OCI-LY1 (cell line): ENCODE measurements around the gene PKNOX2.

Source experiments
- H2AFZ ChIP-seq: fragments of 200-600 bp; sonication (generic), shearing (Covaris generic); 2 replicates; pipeline ENCODE4 v1.6.0; 2014; ENCODE audit warnings: antibody characterized with exemption, mild to moderate bottlenecking, low read length
- H3F3A ChIP-seq: fragments of 200-600 bp; sonication (generic), shearing (Covaris generic); 2 replicates; pipeline ENCODE4 v1.6.0; 2014; ENCODE audit warnings: mild to moderate bottlenecking, antibody characterized with exemption, low read length, moderate library complexity; ENCODE audit not compliant: insufficient read depth
- H3K27ac ChIP-seq: fragments of 200-600 bp; sonication (generic); 2 replicates; pipeline ENCODE4 v1.5.1; 2014; ENCODE audit warnings: low read length, mixed run types, mild to moderate bottlenecking, low read depth; ENCODE audit not compliant: poor library complexity, severe bottlenecking
- H3K27me3 ChIP-seq: fragments of 200-600 bp; sonication (generic); 2 replicates; pipeline ENCODE4 v1.6.0; 2014; ENCODE audit warnings: antibody characterized with exemption, mild to moderate bottlenecking, low read length, moderate library complexity; ENCODE audit not compliant: insufficient read depth
- H3K36me3 ChIP-seq: fragments of 200-600 bp; sonication (generic); 2 replicates; pipeline ENCODE4 v1.6.1; 2014; ENCODE audit warnings: mild to moderate bottlenecking, antibody characterized with exemption, low read length, moderate library complexity, mixed read lengths; ENCODE audit not compliant: insufficient read depth
- H3K4me1 ChIP-seq: fragments of 200-600 bp; sonication (generic); 2 replicates; pipeline ENCODE4 v1.5.1; 2014; ENCODE audit warnings: mild to moderate bottlenecking, low read length, moderate library complexity; ENCODE audit not compliant: insufficient read depth, severe bottlenecking
- H3K4me2 ChIP-seq: fragments of 200-600 bp; sonication (generic), shearing (Covaris generic); 2 replicates; pipeline ENCODE4 v1.6.1; 2014; ENCODE audit warnings: low read length
- H3K4me3 ChIP-seq: fragments of 200-600 bp; sonication (generic); 2 replicates; pipeline ENCODE4 v1.5.1; 2014; ENCODE audit warnings: low read length, low read depth, mild to moderate bottlenecking, mixed read lengths; ENCODE audit not compliant: poor library complexity, severe bottlenecking
- H3K79me2 ChIP-seq: fragments of 200-600 bp; shearing (Covaris generic); 2 replicates; pipeline ENCODE4 v1.6.1; 2016; ENCODE audit warnings: mixed run types, low read length, mixed read lengths; ENCODE audit not compliant: insufficient read depth
- H3K9ac ChIP-seq: fragments of 200-600 bp; sonication (generic), shearing (Covaris generic); 2 replicates; pipeline ENCODE4 v1.6.1; 2014; ENCODE audit warnings: mild to moderate bottlenecking, low read length, mixed read lengths
- H3K9me2 ChIP-seq: fragments of 200-600 bp; sonication (generic), shearing (Covaris generic); 2 replicates; pipeline ENCODE4 v1.6.1; 2014; ENCODE audit warnings: low read depth, mild to moderate bottlenecking, low read length, mixed read lengths
- H3K9me3 ChIP-seq: fragments of 200-600 bp; shearing (Covaris generic); 2 replicates; pipeline ENCODE4 v1.6.1; 2014; ENCODE audit warnings: low read length, mixed read lengths
- H4K20me1 ChIP-seq: fragments of 200-600 bp; sonication (generic), shearing (Covaris generic); 2 replicates; pipeline ENCODE4 v1.6.0; 2016; ENCODE audit warnings: mild to moderate bottlenecking, low read length; ENCODE audit not compliant: insufficient read depth
- CTCF ChIP-seq: fragments of 200-600 bp; sonication (generic), shearing (Covaris generic); IDR thresholded peaks from 2 replicates; pipeline ENCODE4 v1.5.1; 2017; ENCODE audit warnings: mild to moderate bottlenecking, antibody characterized with exemption, low read length, moderate library complexity, mixed read lengths
- EZH2 ChIP-seq: fragments of 200-600 bp; sonication (generic), shearing (Covaris generic); IDR thresholded peaks from 2 replicates; pipeline ENCODE4 v1.8.0; 2017; ENCODE audit warnings: borderline replicate concordance, mixed run types, mild to moderate bottlenecking, antibody characterized with exemption, low read length, moderate library complexity, mixed read lengths

PKNOX2 gene

GRCh38 chr11:125224391-125225021, 60.0 kb downstream of the PKNOX2 start:
- Histone ChIP-seq H3K9me3 (no peaks in the 10 kb centered on the region), H3K4me3 (no peak overlapping the region), H3F3A (no peaks in the 10 kb centered on the region), H2AFZ (no peak overlapping the region), H3K79me2 (no peaks in the 10 kb centered on the region), H4K20me1 (no peaks in the 10 kb centered on the region), H3K36me3 (no peaks in the 10 kb centered on the region), H3K27ac (no peak overlapping the region), H3K4me1 (no peaks in the 10 kb centered on the region), H3K27me3 (no peaks in the 10 kb centered on the region), H3K4me2 (no peak overlapping the region), H3K9ac (no peak overlapping the region), H3K9me2 (no peaks in the 10 kb centered on the region)
- TF ChIP-seq CTCF (no peak), EZH2 (no peak)

- Histone ChIP-seq H3K9me3 (no peaks in the 10 kb centered on the region), H3K4me2 (no peak overlapping the region), H3F3A (no peaks in the 10 kb centered on the region), H3K36me3 (no peaks in the 10 kb centered on the region), H3K27ac (no peak overlapping the region), H2AFZ (no peak overlapping the region), H3K27me3 (no peaks in the 10 kb centered on the region), H4K20me1 (no peaks in the 10 kb centered on the region), H3K9ac (no peak overlapping the region), H3K9me2 (no peaks in the 10 kb centered on the region), H3K79me2 (no peaks in the 10 kb centered on the region), H3K4me3 (no peak overlapping the region), H3K4me1 (no peaks in the 10 kb centered on the region)
- TF ChIP-seq CTCF = no peak
These were observed 60.9 kb downstream of the PKNOX2 start for GRCh38 chr11:125225401-125225800.

- Histone ChIP-seq H3K27me3 (no peaks in the 10 kb centered on the region), H3K9me3 (no peaks in the 10 kb centered on the region), H3K9ac (no peak overlapping the region)
These were observed 61.5 kb downstream of the PKNOX2 start for GRCh38 chr11:125226031-125226430.

More at GRCh38 chr11:125226031-125226430, 61.5 kb downstream of the PKNOX2 start:
- Histone ChIP-seq H3F3A (no peaks in the 10 kb centered on the region), H3K4me2 (no peak overlapping the region), H3K27ac (no peak overlapping the region), H4K20me1 (no peaks in the 10 kb centered on the region), H3K4me3 (no peak overlapping the region), H3K36me3 (no peaks in the 10 kb centered on the region), H2AFZ (no peak overlapping the region), H3K79me2 (no peaks in the 10 kb centered on the region), H3K9me2 (no peaks in the 10 kb centered on the region), H3K4me1 (no peaks in the 10 kb centered on the region)
- TF ChIP-seq CTCF = no peak
- no peak for TF ChIP-seq EZH2
